Stimulated activated CD4-positive, alpha-beta T cell treated with anti-CD3 and anti-CD28 coated beads, TNF-alpha, amount 100 ng/mL, for 24 hours (primary cell): ENCODE results near the gene PRKG2.

Experiments
- DNase-seq, 3 experiments: peaks; one replicate each; pipeline ENCODE4 v3.0.0-alpha.2; 2020; ENCODE audit warnings: low read depth in 3 of 3

The PRKG2 gene

GRCh38 chr4:81093720-81094401 lies 121.2 kb downstream of the PRKG2 start:
- no peak for DNase-seq

- DNase-seq, result no peak
Measured at GRCh38 chr4:81085979-81086378, 129.0 kb downstream of the PRKG2 start.

GRCh38 chr4:81085291-81085690 lies 129.7 kb downstream of the PRKG2 start:
- DNase-seq, result no peak

GRCh38 chr4:81084634-81085033 lies 130.4 kb downstream of the PRKG2 start:
- no peak for DNase-seq

GRCh38 chr4:81084029-81084428 lies 131.0 kb downstream of the PRKG2 start:
- no peak for DNase-seq

GRCh38 chr4:81081156-81081555 lies 133.9 kb downstream of the PRKG2 start:
- DNase-seq, result no peak

GRCh38 chr4:81071013-81071412 lies 144.0 kb downstream of the PRKG2 start:
- no peak for DNase-seq

GRCh38 chr4:81069706-81070331 lies 145.2 kb downstream of the PRKG2 start:
- peak; percentile 4 to 51 (median 31) for DNase-seq

GRCh38 chr4:81065446-81065845 lies 149.6 kb downstream of the PRKG2 start:
- DNase-seq, result no peak

- DNase-seq, result no peak
Measured at GRCh38 chr4:81062001-81062400, 153.0 kb downstream of the PRKG2 start.

- DNase-seq, result no peak
Measured at GRCh38 chr4:81061344-81061730, 153.7 kb downstream of the PRKG2 start.

- no peak for DNase-seq
Measured at GRCh38 chr4:81060587-81061343, 154.3 kb downstream of the PRKG2 start.

GRCh38 chr4:81058621-81059020 lies 156.4 kb downstream of the PRKG2 start:
- no peak for DNase-seq

- peak; percentile 13 to 27 (median 14) for DNase-seq
Measured at GRCh38 chr4:81052119-81053068, 162.6 kb downstream of the PRKG2 start.

GRCh38 chr4:81049907-81050306 lies 165.1 kb downstream of the PRKG2 start:
- DNase-seq, result no peak

GRCh38 chr4:81049330-81049729 lies 165.7 kb downstream of the PRKG2 start:
- no peak for DNase-seq

- no peak for DNase-seq
Measured at GRCh38 chr4:81042578-81043365, 172.2 kb downstream of the PRKG2 start.

GRCh38 chr4:81040012-81040659 lies 174.9 kb downstream of the PRKG2 start:
- DNase-seq, result no peak

- no peak for DNase-seq
Measured at GRCh38 chr4:81039351-81039972, 175.6 kb downstream of the PRKG2 start.
